HFFc6 (cell line): ENCODE results near the gene RPE. TPM values are rescaled to one million over a fixed set of nuclear protein-coding genes. Genes with fewer than 3 reads are reported as not detected.

Source experiments
- DNase-seq: peaks from one replicate; pipeline ENCODE4 v3.0.0-alpha.2; 2018
- H3K27ac Mint-ChIP-seq: 2 replicates; pipeline ENCODE4 v1.8.0; 2020; ENCODE audit warnings: mild to moderate bottlenecking, mixed read lengths
- H3K27me3 Mint-ChIP-seq: 2 replicates; pipeline ENCODE4 v1.8.0; 2021; ENCODE audit warnings: mild to moderate bottlenecking, moderate library complexity, mixed read lengths; ENCODE audit not compliant: insufficient read depth
- H3K36me3 Mint-ChIP-seq: 2 replicates; pipeline ENCODE4 v1.8.0; 2021; ENCODE audit warnings: low read depth, mixed read lengths
- H3K4me1 Mint-ChIP-seq: 2 replicates; pipeline ENCODE4 v1.8.0; 2020; ENCODE audit warnings: low read depth, mixed read lengths
- H3K4me3 Mint-ChIP-seq: 2 replicates; pipeline ENCODE4 v1.8.0; 2020; ENCODE audit warnings: mild to moderate bottlenecking, moderate library complexity, mixed read lengths
- H3K9me3 Mint-ChIP-seq: 2 replicates; pipeline ENCODE4 v1.8.0; 2020; ENCODE audit warnings: mild to moderate bottlenecking, mixed read lengths
- total RNA-seq, 6 experiments: library from RNA; stranded (reverse); fragmentation: NEBNext Ultra II Directional; extraction: Animal tissue kit (Norgen Biotek cat#: 25700); gene quantifications; 2 replicates in 1 of 6; 3 replicates in 5 of 6; pipeline ENCODE4 v1.2.3, GENCODE V29; 2021
- TF ChIP-seq, protein P1 (sequence below): fragments of 200-600 bp; sonication (generic); IDR thresholded peaks from 2 replicates; pipeline ENCODE4 v1.5.0; 2021; ENCODE audit warnings: antibody characterized with exemption, mild to moderate bottlenecking

The RPE gene
- total RNA-seq, 6 experiments from 2014 or later = 58.9 to 70.9 (median 67.3) TPM

GRCh38 chr2:210000464-210001324, 1.7 kb upstream of the RPE start:
- H3K4me1 Mint-ChIP-seq = peaks cover 33% of the 10 kb centered on the region
- peaks cover 7% of the 10 kb centered on the region; the same call in 1 of the 2 replicates for H3K36me3 Mint-ChIP-seq
- TF ChIP-seq, protein P1, sequence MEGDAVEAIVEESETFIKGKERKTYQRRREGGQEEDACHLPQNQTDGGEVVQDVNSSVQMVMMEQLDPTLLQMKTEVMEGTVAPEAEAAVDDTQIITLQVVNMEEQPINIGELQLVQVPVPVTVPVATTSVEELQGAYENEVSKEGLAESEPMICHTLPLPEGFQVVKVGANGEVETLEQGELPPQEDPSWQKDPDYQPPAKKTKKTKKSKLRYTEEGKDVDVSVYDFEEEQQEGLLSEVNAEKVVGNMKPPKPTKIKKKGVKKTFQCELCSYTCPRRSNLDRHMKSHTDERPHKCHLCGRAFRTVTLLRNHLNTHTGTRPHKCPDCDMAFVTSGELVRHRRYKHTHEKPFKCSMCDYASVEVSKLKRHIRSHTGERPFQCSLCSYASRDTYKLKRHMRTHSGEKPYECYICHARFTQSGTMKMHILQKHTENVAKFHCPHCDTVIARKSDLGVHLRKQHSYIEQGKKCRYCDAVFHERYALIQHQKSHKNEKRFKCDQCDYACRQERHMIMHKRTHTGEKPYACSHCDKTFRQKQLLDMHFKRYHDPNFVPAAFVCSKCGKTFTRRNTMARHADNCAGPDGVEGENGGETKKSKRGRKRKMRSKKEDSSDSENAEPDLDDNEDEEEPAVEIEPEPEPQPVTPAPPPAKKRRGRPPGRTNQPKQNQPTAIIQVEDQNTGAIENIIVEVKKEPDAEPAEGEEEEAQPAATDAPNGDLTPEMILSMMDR = no peak
- H3K27me3 Mint-ChIP-seq = no peaks in the 10 kb centered on the region
- H3K9me3 Mint-ChIP-seq = no peaks in the 10 kb centered on the region
- no peak overlapping the region for H3K27ac Mint-ChIP-seq
- no peak for DNase-seq
- H3K4me3 Mint-ChIP-seq = no peak overlapping the region

GRCh38 chr2:210003359-210003758, 921 bp downstream of the RPE start:
- Mint-ChIP-seq H3K9me3 (no peaks in the 10 kb centered on the region), H3K27me3 (no peaks in the 10 kb centered on the region), H3K4me1 (peaks cover 54% of the 10 kb centered on the region), H3K27ac (peak overlapping the region; percentile 79), H3K4me3 (peak overlapping the region; percentile 93), H3K36me3 (peaks cover 13% of the 10 kb centered on the region; the same call in 1 of the 2 replicates)
- DNase-seq = no peak
- TF ChIP-seq, protein P1 = no peak

DNA sequence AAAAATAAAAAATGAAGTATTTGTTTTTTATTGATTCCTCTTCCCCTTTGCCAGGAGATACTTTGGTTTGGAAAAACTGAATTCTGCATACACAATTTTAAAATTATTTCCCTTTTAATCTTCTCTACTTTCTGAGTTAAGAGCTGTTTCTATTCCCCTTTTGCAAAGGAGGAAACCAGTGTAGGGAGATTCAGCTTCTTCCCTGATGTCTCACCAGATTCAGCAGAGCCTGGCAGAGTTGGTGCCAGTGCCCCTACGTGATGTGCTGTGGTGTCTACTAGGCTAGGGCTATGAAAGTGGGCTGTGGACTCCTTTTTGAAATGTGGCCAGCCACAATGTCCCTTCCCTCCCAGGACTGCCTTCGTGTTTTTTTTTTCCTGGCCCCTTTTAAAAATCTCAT, 2.4 kb downstream of the RPE start:
- Mint-ChIP-seq H3K36me3 (peaks cover 15% of the 10 kb centered on the region; the same call in 1 of the 2 replicates), H3K9me3 (no peaks in the 10 kb centered on the region), H3K4me3 (no peak overlapping the region; the same call in 1 of the 2 replicates), H3K4me1 (peaks cover 54% of the 10 kb centered on the region), H3K27ac (peak overlapping the region; percentile 62; the same call in 1 of the 2 replicates), H3K27me3 (no peaks in the 10 kb centered on the region)
- TF ChIP-seq, protein P1 = no peak
- DNase-seq = no peak

GRCh38 chr2:210007895-210008294, 5.5 kb downstream of the RPE start:
- H3K4me3 Mint-ChIP-seq = no peak overlapping the region; the same call in 1 of the 2 replicates
- no peaks in the 10 kb centered on the region for H3K27me3 Mint-ChIP-seq
- DNase-seq = no peak
- peaks cover 27% of the 10 kb centered on the region for H3K36me3 Mint-ChIP-seq
- TF ChIP-seq, protein P1 = no peak
- H3K4me1 Mint-ChIP-seq = peaks cover 47% of the 10 kb centered on the region
- H3K27ac Mint-ChIP-seq = no peak overlapping the region
- no peaks in the 10 kb centered on the region for H3K9me3 Mint-ChIP-seq

- H3K4me3 Mint-ChIP-seq = no peak overlapping the region
- no peak for DNase-seq
- peaks cover 24% of the 10 kb centered on the region for H3K36me3 Mint-ChIP-seq
- no peak overlapping the region for H3K27ac Mint-ChIP-seq
- H3K9me3 Mint-ChIP-seq = no peaks in the 10 kb centered on the region
- peaks cover 36% of the 10 kb centered on the region for H3K4me1 Mint-ChIP-seq
- H3K27me3 Mint-ChIP-seq = no peaks in the 10 kb centered on the region
- TF ChIP-seq, protein P1 = no peak
These were observed 6.7 kb downstream of the RPE start for GRCh38 chr2:210009126-210009525.
